ENCODE measurements around the gene ADAM23.

The ADAM23 gene

DNA sequence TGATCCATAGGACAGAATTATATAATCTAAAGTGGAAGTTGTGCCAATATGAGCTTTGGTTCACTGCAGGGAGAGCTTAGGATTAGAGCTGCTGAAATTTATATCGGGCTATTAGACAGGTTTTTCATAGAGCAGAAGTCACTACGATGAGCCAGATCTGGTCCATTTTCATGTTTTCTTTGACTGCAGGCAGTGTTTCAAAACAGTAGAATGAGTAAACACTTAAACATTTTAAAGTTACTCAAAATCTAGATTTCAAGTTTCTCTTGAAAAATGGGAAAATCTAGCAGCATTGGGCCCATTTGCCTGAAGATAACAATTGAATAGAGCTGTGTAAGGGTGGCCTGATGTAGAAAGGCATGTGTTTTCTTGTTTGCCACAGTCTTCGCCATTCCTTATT lies 14.5 kb upstream of the ADAM23 start:
- Histone ChIP-seq H3K4me1 (ENCODE audit: low read length) (no peaks in the 10 kb centered on the region), H3K9me3 (ENCODE audit: insufficient read depth, low read length) (no peaks in the 10 kb centered on the region), H2AFZ (ENCODE audit: low read depth, low read length) (no peak overlapping the region), H4K20me1 (ENCODE audit: insufficient read depth, low read length) (no peaks in the 10 kb centered on the region), H3K36me3 (replicated peaks; ENCODE audit: low read depth, low read length) (no peaks in the 10 kb centered on the region), H3K4me3 (ENCODE audit: low read length) (no peak overlapping the region), H3K27me3 (ENCODE audit: low read depth, low read length) (no peaks in the 10 kb centered on the region), H3K27ac (ENCODE audit: low read length) (no peak overlapping the region), H3K4me2 (ENCODE audit: low read length) (no peak overlapping the region), H3K79me2 (ENCODE audit: low read length) (no peaks in the 10 kb centered on the region), H3K9ac (ENCODE audit: low read length) (no peak overlapping the region)
- TF ChIP-seq CTCF (IDR thresholded peaks at IDR 0.05; ENCODE audit: low read depth, low read length) (no peak), EZH2phosphoT487 (IDR thresholded peaks at IDR 0.05; ENCODE audit: low read depth) (no peak)

DNA sequence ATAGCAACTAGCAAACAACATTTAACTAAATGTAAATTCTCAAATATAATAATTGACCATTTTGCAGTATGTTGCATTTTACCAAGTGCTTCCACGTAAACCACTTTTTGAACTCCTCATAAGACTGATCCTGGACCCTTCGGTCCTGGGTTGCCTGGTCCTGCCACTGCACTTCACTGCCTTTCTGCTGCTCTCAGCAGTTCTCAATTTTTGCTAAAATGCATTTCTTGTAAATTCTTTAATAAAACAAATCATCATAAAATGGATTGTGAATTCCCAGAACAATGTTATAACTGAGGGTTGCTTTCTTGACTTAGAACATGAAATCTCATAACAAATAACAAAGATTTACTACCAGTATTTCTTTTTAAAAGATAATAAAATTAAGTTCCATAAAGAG lies 12.9 kb upstream of the ADAM23 start:
- no peaks in the 10 kb centered on the region for H3K27me3 ChIP-seq (ENCODE audit: low read depth, low read length)
- H3K27ac ChIP-seq (ENCODE audit: low read length), result no peak overlapping the region
- no peak overlapping the region for H3K4me3 ChIP-seq (ENCODE audit: low read length)
- H3K36me3 ChIP-seq (replicated peaks; ENCODE audit: low read depth, low read length), result no peaks in the 10 kb centered on the region
- no peak overlapping the region for H2AFZ ChIP-seq (ENCODE audit: low read depth, low read length)
- TF ChIP-seq CTCF (IDR thresholded peaks at IDR 0.05; ENCODE audit: low read depth, low read length) (no peak), EZH2phosphoT487 (IDR thresholded peaks at IDR 0.05; ENCODE audit: low read depth) (no peak)
- no peaks in the 10 kb centered on the region for H3K9me3 ChIP-seq (ENCODE audit: insufficient read depth, low read length)
- no peaks in the 10 kb centered on the region for H3K79me2 ChIP-seq (ENCODE audit: low read length)
- no peak overlapping the region for H3K9ac ChIP-seq (ENCODE audit: low read length)
- H3K4me2 ChIP-seq (ENCODE audit: low read length), result no peak overlapping the region
- no peaks in the 10 kb centered on the region for H4K20me1 ChIP-seq (ENCODE audit: insufficient read depth, low read length)
- no peaks in the 10 kb centered on the region for H3K4me1 ChIP-seq (ENCODE audit: low read length)

DNA sequence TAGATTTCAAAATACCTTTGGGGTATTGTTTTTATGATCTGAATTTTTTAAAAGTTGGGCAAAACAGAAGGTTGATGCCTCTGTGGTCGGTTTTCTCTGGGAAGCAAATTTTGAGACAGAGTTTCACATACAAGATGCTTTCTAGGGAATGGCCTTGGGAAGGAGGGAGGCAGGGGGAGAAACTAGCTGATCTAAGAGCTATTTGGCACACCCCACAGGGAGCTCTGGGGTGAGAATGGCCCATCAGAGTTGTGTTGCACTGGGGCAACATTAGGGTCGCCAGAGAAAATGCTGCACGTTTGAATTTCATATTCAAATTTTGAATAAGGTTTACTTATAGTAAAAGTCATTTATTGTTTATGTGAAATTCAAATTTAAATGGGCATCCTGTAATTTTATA lies 11.9 kb upstream of the ADAM23 start:
- Histone ChIP-seq H3K27me3 (ENCODE audit: low read depth, low read length) (no peaks in the 10 kb centered on the region), H4K20me1 (ENCODE audit: insufficient read depth, low read length) (no peaks in the 10 kb centered on the region), H3K9ac (ENCODE audit: low read length) (no peak overlapping the region), H3K4me1 (ENCODE audit: low read length) (no peaks in the 10 kb centered on the region), H3K36me3 (replicated peaks; ENCODE audit: low read depth, low read length) (no peaks in the 10 kb centered on the region), H3K27ac (ENCODE audit: low read length) (no peak overlapping the region), H2AFZ (ENCODE audit: low read depth, low read length) (no peak overlapping the region), H3K79me2 (ENCODE audit: low read length) (no peaks in the 10 kb centered on the region), H3K9me3 (ENCODE audit: insufficient read depth, low read length) (no peaks in the 10 kb centered on the region), H3K4me3 (ENCODE audit: low read length) (no peak overlapping the region), H3K4me2 (ENCODE audit: low read length) (no peak overlapping the region)
- no peak for TF ChIP-seq EZH2phosphoT487 (IDR thresholded peaks at IDR 0.05; ENCODE audit: low read depth)

DNA sequence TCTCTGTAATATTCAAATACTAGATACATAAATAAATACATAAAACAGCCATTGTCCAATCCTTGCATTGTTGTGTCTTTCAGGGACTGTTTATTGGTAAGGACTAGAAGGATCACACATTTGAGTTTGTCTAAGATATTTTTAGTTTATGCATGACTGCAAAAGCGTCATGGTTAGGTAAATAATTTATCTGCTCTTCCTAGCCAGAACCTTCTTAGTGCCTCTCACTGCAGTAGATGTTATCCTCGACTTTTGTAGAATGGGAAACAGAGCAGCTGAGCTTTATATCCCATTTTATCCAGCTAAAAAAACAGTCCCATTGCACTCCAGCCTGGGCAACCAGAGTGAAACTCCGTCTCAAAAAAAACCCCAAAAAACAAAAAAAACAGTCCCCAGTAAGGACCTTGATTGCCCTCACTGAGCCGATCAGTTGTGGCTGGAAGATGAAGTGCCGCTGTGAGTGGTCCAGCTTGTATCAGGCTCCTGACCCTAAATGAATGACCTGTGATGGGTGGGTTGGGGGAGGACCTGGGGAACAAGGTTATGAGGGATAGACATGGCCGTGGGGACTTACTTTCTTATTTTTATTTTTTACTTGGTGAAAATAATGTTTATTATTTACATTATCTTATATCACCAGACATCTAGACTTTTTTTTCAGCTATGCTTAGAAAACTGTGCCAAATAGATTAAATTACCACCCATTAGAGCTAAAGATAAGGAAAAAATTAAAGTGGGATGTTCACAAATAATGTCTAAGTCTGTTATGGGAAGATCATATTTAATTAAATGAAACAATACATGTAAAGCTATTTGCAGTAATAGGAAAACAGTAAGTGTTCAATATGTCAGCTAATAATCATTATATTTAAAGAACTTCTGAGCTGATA lies 10.9 kb upstream of the ADAM23 start:
- H3K27me3 ChIP-seq (ENCODE audit: low read depth, low read length), result 0 out of 2 replicates have a peak, but pooled peaks cover 1% of the 10 kb centered on the region
- H4K20me1 ChIP-seq (ENCODE audit: insufficient read depth, low read length), result no peaks in the 10 kb centered on the region
- no peak overlapping the region for H3K4me2 ChIP-seq (ENCODE audit: low read length)
- H3K4me3 ChIP-seq (ENCODE audit: low read length), result no peak overlapping the region
- H3K9ac ChIP-seq (ENCODE audit: low read length), result no peak overlapping the region
- no peaks in the 10 kb centered on the region for H3K9me3 ChIP-seq (ENCODE audit: insufficient read depth, low read length)
- no peaks in the 10 kb centered on the region for H3K4me1 ChIP-seq (ENCODE audit: low read length)
- no peaks in the 10 kb centered on the region for H3K79me2 ChIP-seq (ENCODE audit: low read length)
- H3K27ac ChIP-seq (ENCODE audit: low read length), result no peak overlapping the region
- TF ChIP-seq EZH2phosphoT487 (IDR thresholded peaks at IDR 0.05; ENCODE audit: low read depth) (no peak), CTCF (IDR thresholded peaks at IDR 0.05; ENCODE audit: low read depth, low read length) (no peak)
- H3K36me3 ChIP-seq (replicated peaks; ENCODE audit: low read depth, low read length), result no peaks in the 10 kb centered on the region
- H2AFZ ChIP-seq (ENCODE audit: low read depth, low read length), result no peak overlapping the region
